HepG2 (cell line): ENCODE data around the gene C14orf93. TPM values are rescaled to one million over a fixed set of nuclear protein-coding genes. Genes with fewer than 3 reads are reported as not detected.
A peak's percentile ranks its signal among the peaks of the same experiment; 100 is the strongest.

Source experiments
- BCL6 ChIP-seq: IDR thresholded peaks from 2 replicates; pipeline ENCODE4 v1.6.1; 2016; ENCODE audit warnings: missing genetic modification reagents, missing compliant biosample characterization
- BRCA1 ChIP-seq: sonication (generic); formaldehyde crosslinking; IDR thresholded peaks from 2 replicates; pipeline ENCODE4 v1.4.0; 2020; ENCODE audit warnings: missing genetic modification reagents
- FLYWCH1 ChIP-seq: sonication (generic); formaldehyde crosslinking; IDR thresholded peaks from 2 replicates; pipeline ENCODE4 v1.8.1; 2023; ENCODE audit warnings: mild to moderate bottlenecking, missing genetic modification reagents
- FOXA3 ChIP-seq: IDR thresholded peaks from 2 replicates; pipeline ENCODE4 v1.6.1; 2016; ENCODE audit warnings: missing genetic modification reagents, missing compliant biosample characterization
- KLF13 ChIP-seq: sonication (generic); formaldehyde crosslinking; IDR thresholded peaks from 2 replicates; pipeline ENCODE4 v1.4.0; 2020; ENCODE audit warnings: mild to moderate bottlenecking, missing genetic modification reagents
- MED13 ChIP-seq: sonication (generic); formaldehyde crosslinking; IDR thresholded peaks from 2 replicates; pipeline ENCODE4 v1.5.0; 2020; ENCODE audit warnings: missing genetic modification reagents
- RERE ChIP-seq: IDR thresholded peaks from 2 replicates; pipeline ENCODE4 v1.6.1; 2016; ENCODE audit warnings: low read depth, missing genetic modification reagents, missing compliant biosample characterization
- RXRB ChIP-seq: IDR thresholded peaks from 2 replicates; pipeline ENCODE4 v1.6.1; 2016; ENCODE audit warnings: borderline replicate concordance, missing genetic modification reagents, missing compliant biosample characterization
- TAF15 ChIP-seq: fragments of 200-400 bp; formaldehyde crosslinking; IDR thresholded peaks from one replicate; pipeline ENCODE4 v1.6.1; 2018; ENCODE audit warnings: mild to moderate bottlenecking, low read depth, low read length; ENCODE audit not compliant: poor library complexity, severe bottlenecking
- YEATS4 ChIP-seq: sonication (generic); formaldehyde crosslinking; IDR thresholded peaks from 2 replicates; pipeline ENCODE4 v1.4.0; 2020; ENCODE audit warnings: missing genetic modification reagents, borderline replicate concordance
- ZBTB21 ChIP-seq: sonication (generic); formaldehyde crosslinking; IDR thresholded peaks from 2 replicates; pipeline ENCODE4 v1.4.0; 2020; ENCODE audit warnings: missing genetic modification reagents
- ZC3H4 ChIP-seq: sonication (generic); formaldehyde crosslinking; IDR thresholded peaks from 2 replicates; pipeline ENCODE4 v1.4.0; 2020; ENCODE audit warnings: missing genetic modification reagents, borderline replicate concordance
- ZNF256 ChIP-seq: sonication (generic); formaldehyde crosslinking; conservative IDR thresholded peaks from 2 replicates; pipeline ENCODE4 v1.4.0; 2020; ENCODE audit warnings: missing genetic modification reagents
- ZNF562 ChIP-seq: sonication (generic); formaldehyde crosslinking; IDR thresholded peaks from 2 replicates; pipeline ENCODE4 v1.8.0; 2022; ENCODE audit warnings: missing genetic modification reagents, borderline replicate concordance
- ZNF652 ChIP-seq: IDR thresholded peaks from 2 replicates; pipeline ENCODE4 v1.6.1; 2016; ENCODE audit warnings: low read depth, borderline replicate concordance
- ZNF709 ChIP-seq: sonication (generic); formaldehyde crosslinking; IDR thresholded peaks from 2 replicates; pipeline ENCODE4 v1.5.0; 2020; ENCODE audit warnings: mild to moderate bottlenecking, missing genetic modification reagents
- polyA plus RNA-seq, 8 experiments: library from polyadenylated mRNA; depleted of rRNA in 3 of 8; stranded (reverse) in 7 of 8; unstranded in 1 of 8; fragments of >200 nt; fragmentation: Illumina TruSeq in 4 of 8; extraction: Trizol in 4 of 8; gene quantifications; 2 replicates each; pipeline versions ENCODE4 v1.2.1 to v1.2.3, GENCODE V29; 2011 to 2016; ENCODE audit warnings: low read depth in 4 of 8, missing spikeins in 1 of 8, mixed read lengths in 1 of 8; ENCODE audit not compliant: insufficient read depth in 1 of 8
- total RNA-seq, 5 experiments: library from RNA; depleted of rRNA; stranded (reverse); fragments of >200 nt; fragmentation: Illumina TruSeq; extraction: Trizol; gene quantifications; 2 replicates each; pipeline ENCODE4 v1.2.3, GENCODE V29; 2016; ENCODE audit warnings: low read depth in 1 of 5
- TF ChIP-seq, protein P1 (sequence below): sonication (generic); formaldehyde crosslinking; IDR thresholded peaks from 2 replicates; pipeline ENCODE4 v1.4.0; 2020; ENCODE audit warnings: missing genetic modification reagents
- TF ChIP-seq, protein P2 (sequence below): sonication (generic); formaldehyde crosslinking; IDR thresholded peaks from 2 replicates; pipeline ENCODE4 v1.4.0; 2020; ENCODE audit warnings: missing genetic modification reagents, borderline replicate concordance

C14orf93 gene
- total and polyA plus RNA-seq, 2 of the 13 experiments (the other 11 are each of a cell fraction or from before 2014, with no cell fraction given) = 11.4 to 22.5 TPM

GRCh38 chr14:23056145-23056955 is 46.4 kb upstream of the C14orf93 start (continued):
- TF ChIP-seq MED13 (no peak), BRCA1 (CRISPR knock-in tag) (no peak), TAF15 (no peak), ZNF562 (CRISPR knock-in tag) (no peak), RERE (CRISPR knock-in tag) (peak; percentile 27; the same call in 1 of the 2 replicates), ZNF709 (CRISPR knock-in tag) (peak; percentile 78; the same call in 1 of the 2 replicates), ZBTB21 (CRISPR knock-in tag) (no peak), ZNF256 (no peak), KLF13 (no peak; the same call in none of the 2 replicates), RXRB (peak; percentile 63), BCL6 (CRISPR knock-in tag) (peak; percentile 35; the same call in 1 of the 2 replicates), YEATS4 (CRISPR knock-in tag) (no peak), ZNF652 (CRISPR knock-in tag) (peak; percentile 28; the same call in 1 of the 2 replicates), FLYWCH1 (CRISPR knock-in tag) (no peak), FOXA3 (peak; percentile 60), ZC3H4 (no peak)
- TF ChIP-seq, protein P1, sequence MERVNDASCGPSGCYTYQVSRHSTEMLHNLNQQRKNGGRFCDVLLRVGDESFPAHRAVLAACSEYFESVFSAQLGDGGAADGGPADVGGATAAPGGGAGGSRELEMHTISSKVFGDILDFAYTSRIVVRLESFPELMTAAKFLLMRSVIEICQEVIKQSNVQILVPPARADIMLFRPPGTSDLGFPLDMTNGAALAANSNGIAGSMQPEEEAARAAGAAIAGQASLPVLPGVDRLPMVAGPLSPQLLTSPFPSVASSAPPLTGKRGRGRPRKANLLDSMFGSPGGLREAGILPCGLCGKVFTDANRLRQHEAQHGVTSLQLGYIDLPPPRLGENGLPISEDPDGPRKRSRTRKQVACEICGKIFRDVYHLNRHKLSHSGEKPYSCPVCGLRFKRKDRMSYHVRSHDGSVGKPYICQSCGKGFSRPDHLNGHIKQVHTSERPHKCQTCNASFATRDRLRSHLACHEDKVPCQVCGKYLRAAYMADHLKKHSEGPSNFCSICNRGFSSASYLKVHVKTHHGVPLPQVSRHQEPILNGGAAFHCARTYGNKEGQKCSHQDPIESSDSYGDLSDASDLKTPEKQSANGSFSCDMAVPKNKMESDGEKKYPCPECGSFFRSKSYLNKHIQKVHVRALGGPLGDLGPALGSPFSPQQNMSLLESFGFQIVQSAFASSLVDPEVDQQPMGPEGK (CRISPR knock-in tag) = peak; percentile 77
- TF ChIP-seq, protein P2, sequence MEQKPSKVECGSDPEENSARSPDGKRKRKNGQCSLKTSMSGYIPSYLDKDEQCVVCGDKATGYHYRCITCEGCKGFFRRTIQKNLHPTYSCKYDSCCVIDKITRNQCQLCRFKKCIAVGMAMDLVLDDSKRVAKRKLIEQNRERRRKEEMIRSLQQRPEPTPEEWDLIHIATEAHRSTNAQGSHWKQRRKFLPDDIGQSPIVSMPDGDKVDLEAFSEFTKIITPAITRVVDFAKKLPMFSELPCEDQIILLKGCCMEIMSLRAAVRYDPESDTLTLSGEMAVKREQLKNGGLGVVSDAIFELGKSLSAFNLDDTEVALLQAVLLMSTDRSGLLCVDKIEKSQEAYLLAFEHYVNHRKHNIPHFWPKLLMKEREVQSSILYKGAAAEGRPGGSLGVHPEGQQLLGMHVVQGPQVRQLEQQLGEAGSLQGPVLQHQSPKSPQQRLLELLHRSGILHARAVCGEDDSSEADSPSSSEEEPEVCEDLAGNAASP (CRISPR knock-in tag) = peak; percentile 60; the same call in 1 of the 2 replicates
